Daoy (cell line): ENCODE data around the gene KISS1R. TPM values are rescaled to one million over a fixed set of nuclear protein-coding genes. Genes with fewer than 3 reads are reported as not detected.
A peak's percentile ranks its signal among the peaks of the same experiment; 100 is the strongest.

Source experiments
- DNase-seq: peaks from one replicate; pipeline ENCODE4 v3.0.0-alpha.2; 2015; ENCODE audit warnings: low read depth
- total RNA-seq: library from RNA; depleted of rRNA; stranded (reverse); fragments of >200 nt; shearing (Covaris generic); gene quantifications from 2 replicates; pipeline ENCODE4 v1.2.3, GENCODE V29; 2014

Gene KISS1R
- total RNA-seq, 1 experiment from 2014 or later: not detected

GRCh38 chr19:934865-935479 is 17.8 kb downstream of the KISS1R start:
- DNase-seq: peak; percentile 54

- no peak for DNase-seq
These were observed 19.0 kb downstream of the KISS1R start for GRCh38 chr19:936175-936546.

DNA sequence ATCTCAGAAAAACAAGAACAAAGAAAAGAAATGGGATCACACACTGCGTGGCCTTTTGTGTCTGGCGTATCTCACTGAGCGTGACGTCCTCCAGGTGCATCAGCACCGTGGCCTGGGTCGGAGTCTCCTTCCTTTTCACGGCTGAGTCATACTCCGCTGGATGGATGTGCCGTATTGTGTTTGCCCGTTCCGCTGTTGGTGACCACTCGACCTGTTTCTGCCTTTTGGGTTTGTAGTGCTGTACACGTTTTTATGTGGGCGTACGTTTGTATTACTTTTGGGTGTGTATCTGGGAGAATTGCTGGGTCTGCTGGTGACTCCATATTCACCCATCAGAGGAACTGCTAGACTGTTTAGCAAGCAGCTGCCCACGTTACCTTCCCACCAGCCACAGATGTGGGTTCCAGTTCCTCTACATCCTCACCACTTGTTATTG is 20.1 kb downstream of the KISS1R start:
- DNase-seq: no peak

- no peak for DNase-seq
These were observed 21.2 kb downstream of the KISS1R start for GRCh38 chr19:938233-938923.

GRCh38 chr19:939439-939838 is 22.3 kb downstream of the KISS1R start:
- DNase-seq: no peak

- DNase-seq: no peak
These were observed 22.8 kb downstream of the KISS1R start for GRCh38 chr19:939922-940321.

DNA sequence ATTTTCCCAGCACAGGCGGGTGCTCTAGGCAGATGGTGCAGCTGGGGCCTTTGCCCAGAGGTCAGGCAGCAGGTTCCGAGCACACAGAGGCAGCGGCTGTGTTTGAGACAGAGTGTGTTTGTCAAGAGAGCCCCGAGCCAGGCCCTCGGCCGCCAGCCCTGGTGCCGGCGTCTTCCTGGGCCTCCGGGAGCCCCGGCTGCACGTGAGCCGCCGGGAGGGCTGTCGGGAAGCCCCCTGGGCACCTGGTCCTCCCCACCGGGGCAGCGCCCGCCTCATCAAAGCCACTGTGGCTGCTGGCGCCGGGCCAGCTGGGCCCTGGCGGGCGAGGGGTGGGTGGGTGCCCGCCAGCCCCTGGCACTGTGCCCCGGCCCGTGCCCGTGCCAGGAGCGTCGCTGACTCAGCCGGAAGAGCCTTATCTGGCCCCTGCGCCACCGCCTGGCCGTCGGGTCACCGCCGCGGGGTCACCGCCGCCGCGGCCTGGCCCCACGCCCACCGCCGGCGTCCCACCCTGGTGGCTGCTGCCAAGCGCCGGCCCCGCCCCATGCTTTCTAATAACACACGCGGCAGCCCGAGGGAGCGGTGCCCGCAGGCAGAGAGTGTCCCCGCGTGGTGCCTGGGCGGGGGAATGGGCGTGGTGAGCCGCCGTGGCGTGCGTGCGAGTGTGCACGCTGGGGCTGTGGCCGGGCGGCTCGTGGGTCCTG is 23.6 kb downstream of the KISS1R start:
- DNase-seq: peak; percentile 84

GRCh38 chr19:941292-942132 is 24.4 kb downstream of the KISS1R start:
- DNase-seq: no peak

GRCh38 chr19:942133-942645 is 25.1 kb downstream of the KISS1R start:
- DNase-seq: no peak

DNA sequence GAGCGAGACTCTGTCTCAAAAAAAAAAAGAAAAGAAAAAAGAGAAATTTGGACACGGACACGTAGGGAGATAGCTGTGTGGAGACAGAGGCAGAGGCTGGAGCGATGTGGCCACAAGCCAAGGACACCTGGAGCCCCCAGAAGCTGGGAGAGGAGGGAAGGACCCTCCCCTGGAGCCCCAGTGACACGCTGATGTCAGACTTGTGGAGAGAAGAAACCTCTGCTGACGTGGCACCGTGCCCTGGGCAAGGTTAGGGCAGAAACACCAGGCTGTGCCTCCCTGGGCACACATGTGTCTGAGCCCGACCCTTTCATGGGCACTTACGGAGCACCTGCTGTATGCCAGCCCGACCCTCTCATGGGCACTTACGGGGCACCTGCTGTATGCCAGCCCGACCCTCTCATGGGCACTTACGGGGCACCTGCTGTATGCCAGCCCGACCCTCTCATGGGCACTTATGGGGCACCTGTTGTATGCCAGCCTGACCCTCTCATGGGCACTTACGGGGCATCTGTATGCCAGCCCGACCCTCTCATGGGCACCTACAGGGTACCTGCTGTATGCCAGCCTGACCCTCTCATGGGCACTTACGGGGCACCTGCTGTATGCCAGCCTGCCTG is 26.5 kb downstream of the KISS1R start:
- DNase-seq: no peak

- no peak for DNase-seq
These were observed 27.0 kb downstream of the KISS1R start for GRCh38 chr19:944171-944567.

DNA sequence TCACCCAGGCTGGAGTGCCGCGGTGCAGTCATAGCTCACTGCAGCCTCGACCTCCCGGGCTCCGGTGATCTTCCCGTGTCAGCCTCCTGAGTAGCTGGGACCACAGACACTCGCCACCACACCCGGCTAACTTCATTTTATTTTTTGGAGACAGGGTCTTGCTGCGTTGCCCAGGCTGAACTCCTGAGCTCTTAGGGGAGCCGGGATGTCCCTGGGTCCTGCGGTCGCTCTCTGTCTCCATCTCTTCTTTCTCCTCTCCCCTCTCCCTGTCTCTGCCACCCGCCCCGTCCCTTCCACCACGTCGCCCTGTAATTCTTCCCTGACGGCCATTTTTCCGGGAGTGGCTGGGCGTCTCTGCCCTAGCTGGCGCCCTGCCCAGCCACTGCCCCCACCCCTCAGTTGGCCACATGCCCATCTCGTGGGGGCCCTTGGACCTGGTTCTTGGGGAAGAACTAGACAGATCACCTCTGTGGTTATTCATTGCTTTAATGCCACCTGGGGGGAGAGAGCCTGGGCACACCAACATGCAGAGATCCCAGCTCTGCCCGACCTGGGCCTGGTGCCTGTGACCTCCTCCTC is 27.6 kb downstream of the KISS1R start:
- DNase-seq: no peak

- no peak for DNase-seq
These were observed 28.5 kb downstream of the KISS1R start for GRCh38 chr19:945401-946252.

DNA sequence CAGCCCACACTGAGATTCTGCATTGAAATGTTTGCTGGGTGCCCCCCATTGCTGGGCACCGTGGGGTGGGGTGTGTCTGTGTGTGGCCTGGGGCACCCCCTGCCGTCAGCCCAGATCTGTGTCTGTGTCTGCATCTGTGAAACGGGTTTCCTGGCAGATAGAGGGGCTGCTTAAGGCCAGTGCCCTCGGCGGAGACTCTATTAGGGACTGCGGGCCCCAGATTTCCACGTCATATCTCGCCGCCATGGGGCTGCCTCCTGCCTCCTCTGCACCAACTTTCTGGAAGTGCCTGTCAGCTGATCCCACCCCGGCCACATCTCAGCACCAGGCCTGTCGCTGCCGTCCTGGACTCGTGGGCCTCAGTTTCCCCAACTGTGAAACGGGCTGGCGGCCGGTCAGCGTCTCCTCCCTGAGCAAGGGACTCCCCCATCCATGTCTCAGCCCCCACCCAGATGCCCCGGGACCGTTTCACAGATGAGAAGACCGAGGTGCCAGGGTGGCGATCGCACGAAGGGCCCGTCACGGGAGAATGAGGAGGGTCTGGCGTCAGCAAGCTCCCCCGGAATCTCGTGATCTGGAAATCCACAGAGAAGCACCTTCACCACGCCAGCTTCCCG is 30.1 kb downstream of the KISS1R start:
- DNase-seq: no peak

DNA sequence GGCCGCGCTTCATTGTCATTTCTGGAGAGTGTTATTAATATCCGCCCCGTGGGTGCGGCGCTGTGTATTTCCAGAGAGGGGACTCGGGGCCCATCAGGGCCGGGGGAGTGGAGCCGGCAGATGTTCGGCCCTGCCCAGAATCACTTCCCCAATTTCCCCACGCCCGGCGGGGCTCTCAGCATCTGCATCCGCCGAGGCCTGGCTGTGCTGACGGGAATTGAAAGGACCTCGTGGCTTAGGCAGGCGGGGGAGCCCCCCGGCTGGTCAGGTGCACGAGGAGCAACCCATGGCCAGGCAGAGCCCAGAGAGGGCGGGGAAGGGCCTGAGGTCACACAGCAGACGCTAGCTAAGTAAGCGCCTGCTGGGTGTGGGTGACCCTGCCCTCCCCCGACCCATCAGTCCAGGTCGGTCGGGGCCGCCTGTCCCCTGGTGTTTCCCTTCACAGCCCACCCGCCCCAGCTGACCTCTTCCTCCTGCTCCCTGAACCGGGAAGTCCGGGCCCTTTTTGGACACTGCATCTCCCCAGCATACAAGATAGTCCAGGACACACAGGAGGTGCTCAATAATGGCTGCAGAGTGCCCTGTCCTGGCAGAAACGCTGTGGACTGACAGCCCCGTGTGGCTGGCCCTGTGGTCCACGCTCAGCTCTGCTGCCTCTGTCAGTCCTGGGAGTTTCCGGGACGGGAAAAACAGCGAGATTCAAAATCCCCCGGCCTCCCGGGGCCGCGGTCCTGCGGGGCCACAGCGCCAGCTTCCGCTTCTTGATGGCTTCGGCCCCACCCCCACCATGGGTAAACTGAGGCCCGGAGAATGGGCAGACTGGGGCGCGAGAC is 30.8 kb downstream of the KISS1R start:
- DNase-seq: no peak

DNA sequence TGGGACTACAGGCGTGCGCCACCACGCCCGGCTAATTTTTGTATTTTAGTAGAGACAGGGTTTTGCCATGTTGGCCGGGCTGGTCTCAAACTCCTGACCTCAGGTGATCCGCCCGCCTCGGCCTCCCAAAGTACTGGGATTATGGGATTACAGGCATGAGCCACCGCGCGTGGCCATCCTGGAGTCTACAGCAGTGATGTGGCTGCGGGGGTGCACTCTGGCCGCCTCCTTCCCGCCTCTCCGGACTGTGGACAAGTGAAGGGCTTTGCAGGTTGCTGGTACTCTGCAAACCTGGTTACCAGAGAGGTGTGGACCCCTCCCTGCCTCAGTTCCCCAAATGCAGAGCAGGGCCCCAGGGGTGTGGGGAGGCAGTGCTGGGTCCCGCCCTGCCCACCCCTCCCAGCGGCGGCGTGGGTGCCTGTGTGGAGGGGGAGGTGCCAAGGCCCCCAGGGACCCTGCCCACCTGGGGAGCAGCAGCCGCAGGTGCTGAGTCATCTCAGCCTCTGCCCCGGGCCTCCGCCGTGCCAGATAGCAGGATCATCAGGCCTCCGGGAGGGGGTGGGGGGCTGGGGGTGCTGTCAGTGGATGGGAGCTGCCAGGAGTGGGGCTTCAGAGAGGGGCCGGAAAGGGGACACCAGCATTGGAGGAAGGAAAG is 31.8 kb downstream of the KISS1R start:
- DNase-seq: no peak

GRCh38 chr19:950352-951066 is 33.4 kb downstream of the KISS1R start:
- DNase-seq: no peak
